Bronchial epithelial cell (primary cell): ENCODE data around the gene BLACAT1. TPM values are rescaled to one million over a fixed set of nuclear protein-coding genes. Genes with fewer than 3 reads are reported as not detected.
A peak's percentile ranks its signal among the peaks of the same experiment; 100 is the strongest.

Source experiments
- DNase-seq: peaks from one replicate; pipeline ENCODE4 v3.0.0-alpha.2; 2010; ENCODE audit warnings: low read depth
- FAIRE-seq: peaks from 2 replicates; lab custom pipeline; 2011; peaks lifted over from hg19 to GRCh38; lab: Jason Lieb, UNC
- H3K27me3 ChIP-seq: 2 replicates; pipeline ENCODE4 v1.5.1; 2011; ENCODE audit warnings: low read length; ENCODE audit not compliant: control insufficient read depth, insufficient read depth
- H3K36me3 ChIP-seq: 2 replicates; pipeline ENCODE4 v1.5.1; 2011; ENCODE audit warnings: low read length; ENCODE audit not compliant: control insufficient read depth, insufficient read depth
- H3K4me3 ChIP-seq: 2 replicates; pipeline ENCODE4 v1.5.1; 2011; ENCODE audit warnings: mild to moderate bottlenecking, low read depth, low read length, control low read depth
- CTCF ChIP-seq: IDR thresholded peaks from 2 replicates; pipeline ENCODE4 v1.5.1; 2011; ENCODE audit warnings: mild to moderate bottlenecking, moderate library complexity, low read length, control low read depth, inconsistent platforms; ENCODE audit not compliant: insufficient read depth, severe bottlenecking
- total RNA-seq: library from RNA; depleted of rRNA; stranded (reverse); fragments of >200 nt; gene quantifications from 2 replicates; pipeline ENCODE4 v1.2.1, GENCODE V29; 2014

The BLACAT1 gene
- total RNA-seq, 1 donor from 2014 or later = 0.79 TPM

GRCh38 chr1:205450448-205450847 is 5.4 kb downstream of the BLACAT1 start:
- H3K27me3 ChIP-seq = peaks cover 23% of the 10 kb centered on the region
- no peak for TF ChIP-seq CTCF

GRCh38 chr1:205449750-205450443 is 5.9 kb downstream of the BLACAT1 start:
- FAIRE-seq = no peak
- Histone ChIP-seq H3K36me3 (no peaks in the 10 kb centered on the region), H3K4me3 (peak overlapping the region; percentile 54), H3K27me3 (peaks cover 17% of the 10 kb centered on the region)
- TF ChIP-seq CTCF = peak; percentile 4
- DNase-seq = peak; percentile 96

More at GRCh38 chr1:205450448-205450847, 5.4 kb downstream of the BLACAT1 start:
- H3K36me3 ChIP-seq = no peaks in the 10 kb centered on the region
- no peak overlapping the region for H3K4me3 ChIP-seq
- DNase-seq = no peak
- no peak for FAIRE-seq

- Histone ChIP-seq H3K36me3 (no peaks in the 10 kb centered on the region), H3K4me3 (peak overlapping the region; percentile 54), H3K27me3 (peaks cover 16% of the 10 kb centered on the region)
- TF ChIP-seq CTCF = no peak
- no peak for DNase-seq
- FAIRE-seq = no peak
These were observed 6.5 kb downstream of the BLACAT1 start for GRCh38 chr1:205449254-205449749.

- FAIRE-seq = no peak
- no peak for TF ChIP-seq CTCF
- Histone ChIP-seq H3K4me3 (peak overlapping the region; percentile 54), H3K27me3 (peaks cover 14% of the 10 kb centered on the region), H3K36me3 (no peaks in the 10 kb centered on the region)
- peak; percentile 35 for DNase-seq
These were observed 7.1 kb downstream of the BLACAT1 start for GRCh38 chr1:205448540-205449253.

GRCh38 chr1:205447457-205448341 is 8.1 kb downstream of the BLACAT1 start:
- H3K36me3 ChIP-seq = no peaks in the 10 kb centered on the region
- no peak for TF ChIP-seq CTCF
- FAIRE-seq = peak; percentile 32
- H3K27me3 ChIP-seq = peaks cover 5% of the 10 kb centered on the region
- no peak overlapping the region for H3K4me3 ChIP-seq
- no peak for DNase-seq
